Neutrophil (primary cell): Measurements from ENCODE around the gene BIVM.

Source experiments
- H3K27ac ChIP-seq: fragments of 200-600 bp; sonication (generic); 2 replicates; pipeline ENCODE4 v1.5.1; 2016; ENCODE audit warnings: mild to moderate bottlenecking, moderate library complexity
- H3K27me3 ChIP-seq: fragments of 200-600 bp; sonication (generic); 2 replicates; pipeline ENCODE4 v1.6.0; 2016; ENCODE audit warnings: mild to moderate bottlenecking
- H3K36me3 ChIP-seq: fragments of 200-600 bp; sonication (generic); 2 replicates; pipeline ENCODE4 v1.5.1; 2017
- H3K4me1 ChIP-seq, 2 experiments: fragments of 200-600 bp in 1 of 2; sonication (generic) in 1 of 2; 1 replicate in 1 of 2; 2 replicates in 1 of 2; pipeline versions ENCODE4 v1.5.1 to v1.6.1; 2013 to 2016; ENCODE audit warnings: low read depth in 1 of 2, low read length in 1 of 2, mild to moderate bottlenecking in 1 of 2, moderate library complexity in 1 of 2; ENCODE audit not compliant: control insufficient read depth in 1 of 2, insufficient read depth in 1 of 2
- H3K4me3 ChIP-seq, 2 experiments: fragments of 200-600 bp in 1 of 2; sonication (generic) in 1 of 2; 1 replicate in 1 of 2; 2 replicates in 1 of 2; pipeline ENCODE4 v1.5.1; 2013 to 2016; ENCODE audit warnings: low read depth in 1 of 2, low read length in 1 of 2, mild to moderate bottlenecking in 1 of 2, moderate library complexity in 1 of 2
- H3K9me3 ChIP-seq: fragments of 200-600 bp; sonication (generic); 2 replicates; pipeline ENCODE4 v1.5.1; 2016
- CTCF ChIP-seq: fragments of 200-600 bp; sonication (generic); IDR thresholded peaks from 2 replicates; pipeline ENCODE4 v1.5.1; 2016; ENCODE audit warnings: antibody characterized with exemption

Gene BIVM

GRCh38 chr13:102881819-102882686, 83.1 kb downstream of the BIVM start:
- H3K36me3 ChIP-seq: peaks cover 7% of the 10 kb centered on the region

More at GRCh38 chr13:102881819-102882686, 83.1 kb downstream of the BIVM start:
- no peaks in the 10 kb centered on the region for H3K27me3 ChIP-seq
- no peaks in the 10 kb centered on the region for H3K9me3 ChIP-seq
- H3K4me3 ChIP-seq: no peak overlapping the region
- H3K27ac ChIP-seq: no peak overlapping the region
- TF ChIP-seq CTCF: no peak
- no peaks in the 10 kb centered on the region for H3K4me1 ChIP-seq
